Inferior parietal cortex (tissue), 1 donor: ENCODE data around the gene ARHGEF9.

Source experiments
- DNase-seq: peaks from one replicate; pipeline ENCODE4 v3.0.0-alpha.2; 2016; ENCODE audit errors: extremely low spot score

ARHGEF9 gene

GRCh38 chrX:63746278-63746677 is 38.7 kb downstream of the ARHGEF9 start:
- no peak for DNase-seq

GRCh38 chrX:63744850-63745394 is 40.1 kb downstream of the ARHGEF9 start:
- DNase-seq, result no peak

- no peak for DNase-seq
Observed at GRCh38 chrX:63743596-63743995, 41.4 kb downstream of the ARHGEF9 start.

- no peak for DNase-seq
Observed at GRCh38 chrX:63740382-63740781, 44.6 kb downstream of the ARHGEF9 start.

GRCh38 chrX:63739885-63740284 is 45.1 kb downstream of the ARHGEF9 start:
- no peak for DNase-seq

- DNase-seq, result no peak
Observed at GRCh38 chrX:63738696-63739095, 46.3 kb downstream of the ARHGEF9 start.

- DNase-seq, result no peak
Observed at GRCh38 chrX:63737131-63737921, 47.7 kb downstream of the ARHGEF9 start.

GRCh38 chrX:63735882-63736281 is 49.1 kb downstream of the ARHGEF9 start:
- DNase-seq, result no peak

GRCh38 chrX:63720293-63720692 is 64.7 kb downstream of the ARHGEF9 start:
- DNase-seq, result no peak

GRCh38 chrX:63719633-63720032 is 65.4 kb downstream of the ARHGEF9 start:
- no peak for DNase-seq

- no peak for DNase-seq
Observed at GRCh38 chrX:63718010-63718694, 66.9 kb downstream of the ARHGEF9 start.

- DNase-seq, result no peak
Observed at GRCh38 chrX:63713526-63713925, 71.5 kb downstream of the ARHGEF9 start.

GRCh38 chrX:63708801-63709200 is 76.2 kb downstream of the ARHGEF9 start:
- DNase-seq, result no peak

- no peak for DNase-seq
Observed at GRCh38 chrX:63702556-63702955, 82.5 kb downstream of the ARHGEF9 start.

- DNase-seq, result no peak
Observed at GRCh38 chrX:63686878-63687714, 97.9 kb downstream of the ARHGEF9 start.

GRCh38 chrX:63680423-63680822 is 104.6 kb downstream of the ARHGEF9 start:
- DNase-seq, result no peak

- DNase-seq, result no peak
Observed at GRCh38 chrX:63679432-63679831, 105.6 kb downstream of the ARHGEF9 start.

GRCh38 chrX:63675716-63676115 is 109.3 kb downstream of the ARHGEF9 start:
- no peak for DNase-seq

GRCh38 chrX:63673896-63674295 is 111.1 kb downstream of the ARHGEF9 start:
- DNase-seq, result no peak

GRCh38 chrX:63664741-63665140 is 120.3 kb downstream of the ARHGEF9 start:
- DNase-seq, result no peak

- DNase-seq, result no peak
Observed at GRCh38 chrX:63664083-63664482, 120.9 kb downstream of the ARHGEF9 start.

- DNase-seq, result no peak
Observed at GRCh38 chrX:63661676-63662075, 123.3 kb downstream of the ARHGEF9 start.
